Measurements from ENCODE around the gene PHLPP1. TPM values are rescaled to one million over a fixed set of nuclear protein-coding genes. Genes with fewer than 3 reads are reported as not detected.

Gene PHLPP1
- total and polyA plus RNA-seq, 9 donors = 6.3 to 11.3 (median 9.8) TPM

GRCh38 chr18:62755946-62756345 lies 40.6 kb downstream of the PHLPP1 start:
- WGBS (ENCODE audit: insufficient coverage) = 60% methylated on average over 1 of the region's 2 CpGs
- peaks cover 21% of the 10 kb centered on the region for H3K4me1 ChIP-seq (ENCODE audit: control insufficient read depth, insufficient read depth, low read length)
- no peaks in the 10 kb centered on the region for H3K27me3 ChIP-seq (ENCODE audit: control insufficient read depth, insufficient read depth, low read length)
- no peak overlapping the region for H3K27ac ChIP-seq (ENCODE audit: low read length)
- peaks cover 2% of the 10 kb centered on the region for H3K9me3 ChIP-seq (replicated peaks; ENCODE audit: control insufficient read depth, low read depth, low read length)
- H3K4me3 ChIP-seq (ENCODE audit: low read length) = no peak overlapping the region
- H3K36me3 ChIP-seq (ENCODE audit: control insufficient read depth, insufficient read depth, low read length) = no peaks in the 10 kb centered on the region
- no peak for DNase-seq

DNA sequence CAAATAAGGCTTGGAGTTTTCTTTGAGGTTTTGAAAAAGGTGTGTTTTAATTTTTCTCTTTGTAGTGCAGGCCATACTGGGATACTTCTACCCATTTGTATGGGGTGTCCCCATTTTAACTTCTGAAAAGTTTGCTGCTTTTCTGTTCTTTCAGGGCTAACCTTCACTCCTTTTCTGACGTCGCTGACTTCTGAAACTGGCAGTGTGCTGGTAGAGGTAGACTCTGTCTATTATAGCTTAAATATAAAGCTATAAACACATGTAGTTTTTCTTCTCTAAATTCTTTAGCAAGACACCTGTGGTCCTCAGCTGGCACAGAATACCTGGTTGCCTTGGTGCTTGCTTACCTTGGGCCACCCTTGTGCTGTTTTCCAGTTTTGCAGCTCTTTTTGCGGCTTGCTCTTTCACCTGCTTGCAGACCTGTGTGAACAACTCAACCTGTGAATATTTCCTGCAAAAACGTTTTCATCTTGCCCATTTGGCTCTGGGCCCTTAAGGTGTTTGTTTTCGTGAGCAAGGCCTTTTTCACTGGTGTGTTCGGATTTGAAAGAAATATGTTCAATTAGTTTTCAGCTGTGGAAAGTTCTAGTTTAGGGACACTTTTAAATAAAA lies 42.2 kb downstream of the PHLPP1 start:
- H3K4me1 ChIP-seq (ENCODE audit: control insufficient read depth, insufficient read depth, low read length) = peaks cover 17% of the 10 kb centered on the region
- 100% methylated on average over 1 of the region's 6 CpGs for WGBS (ENCODE audit: insufficient coverage)
- no peaks in the 10 kb centered on the region for H3K27me3 ChIP-seq (ENCODE audit: control insufficient read depth, insufficient read depth, low read length)
- no peak overlapping the region for H3K27ac ChIP-seq (ENCODE audit: low read length)
- H3K9me3 ChIP-seq (replicated peaks; ENCODE audit: control insufficient read depth, low read depth, low read length) = peaks cover 2% of the 10 kb centered on the region
- H3K36me3 ChIP-seq (ENCODE audit: control insufficient read depth, insufficient read depth, low read length) = no peaks in the 10 kb centered on the region
- no peak for DNase-seq
- no peak overlapping the region for H3K4me3 ChIP-seq (ENCODE audit: low read length)

- no peaks in the 10 kb centered on the region for H3K36me3 ChIP-seq (ENCODE audit: control insufficient read depth, insufficient read depth, low read length)
- peaks cover 22% of the 10 kb centered on the region for H3K4me1 ChIP-seq (ENCODE audit: control insufficient read depth, insufficient read depth, low read length)
- WGBS (ENCODE audit: insufficient coverage) = no CpG with 5 or more reads among the region's 3 CpGs
- no peak overlapping the region for H3K4me3 ChIP-seq (ENCODE audit: low read length)
- no peaks in the 10 kb centered on the region for H3K27me3 ChIP-seq (ENCODE audit: control insufficient read depth, insufficient read depth, low read length)
- H3K9me3 ChIP-seq (replicated peaks; ENCODE audit: control insufficient read depth, low read depth, low read length) = peaks cover 2% of the 10 kb centered on the region
- H3K27ac ChIP-seq (ENCODE audit: low read length) = no peak overlapping the region
- DNase-seq = no peak
Measured at GRCh38 chr18:62758591-62758990, 43.2 kb downstream of the PHLPP1 start.

GRCh38 chr18:62759704-62760402 lies 44.5 kb downstream of the PHLPP1 start:
- 20% methylated on average over 1 of the region's 5 CpGs for WGBS (ENCODE audit: insufficient coverage)
- no peaks in the 10 kb centered on the region for H3K27me3 ChIP-seq (ENCODE audit: control insufficient read depth, insufficient read depth, low read length)
- peak overlapping the region; percentile 88 for H3K27ac ChIP-seq (ENCODE audit: low read length)
- H3K4me3 ChIP-seq (ENCODE audit: low read length) = peak overlapping the region; percentile 11
- peaks cover 2% of the 10 kb centered on the region for H3K9me3 ChIP-seq (replicated peaks; ENCODE audit: control insufficient read depth, low read depth, low read length)
- DNase-seq = peak; percentile 78
- no peaks in the 10 kb centered on the region for H3K36me3 ChIP-seq (ENCODE audit: control insufficient read depth, insufficient read depth, low read length)
- H3K4me1 ChIP-seq (ENCODE audit: control insufficient read depth, insufficient read depth, low read length) = peaks cover 17% of the 10 kb centered on the region

DNA sequence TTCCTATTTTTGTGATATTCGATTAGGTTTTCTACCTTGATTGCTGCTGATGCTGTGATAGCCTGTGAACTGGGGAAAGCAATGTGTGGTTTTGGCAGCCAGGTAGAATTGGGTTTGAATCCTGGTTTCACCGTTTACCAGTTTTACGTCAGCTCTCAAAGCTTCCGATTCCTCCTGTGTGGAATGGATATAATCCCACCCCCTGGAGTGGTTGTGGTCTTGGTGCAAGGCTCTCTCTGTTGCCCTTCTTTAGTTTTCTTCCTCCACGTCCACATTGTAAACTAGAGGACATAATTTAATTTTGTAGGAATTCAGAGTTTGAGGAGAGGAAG lies 45.0 kb downstream of the PHLPP1 start:
- no peak for DNase-seq
- peaks cover 17% of the 10 kb centered on the region for H3K4me1 ChIP-seq (ENCODE audit: control insufficient read depth, insufficient read depth, low read length)
- H3K27me3 ChIP-seq (ENCODE audit: control insufficient read depth, insufficient read depth, low read length) = no peaks in the 10 kb centered on the region
- peaks cover 1% of the 10 kb centered on the region for H3K9me3 ChIP-seq (replicated peaks; ENCODE audit: control insufficient read depth, low read depth, low read length)
- WGBS (ENCODE audit: insufficient coverage) = 60% methylated on average over 1 of the region's 5 CpGs
- H3K4me3 ChIP-seq (ENCODE audit: low read length) = peak overlapping the region; percentile 11
- H3K27ac ChIP-seq (ENCODE audit: low read length) = peak overlapping the region; percentile 88
- no peaks in the 10 kb centered on the region for H3K36me3 ChIP-seq (ENCODE audit: control insufficient read depth, insufficient read depth, low read length)

GRCh38 chr18:62763101-62763521 lies 47.8 kb downstream of the PHLPP1 start:
- H3K27ac ChIP-seq (ENCODE audit: low read length) = peak overlapping the region; percentile 59
- H3K4me1 ChIP-seq (ENCODE audit: control insufficient read depth, insufficient read depth, low read length) = peaks cover 18% of the 10 kb centered on the region
- H3K4me3 ChIP-seq (ENCODE audit: low read length) = no peak overlapping the region
- no peaks in the 10 kb centered on the region for H3K9me3 ChIP-seq (replicated peaks; ENCODE audit: control insufficient read depth, low read depth, low read length)
- no peaks in the 10 kb centered on the region for H3K27me3 ChIP-seq (ENCODE audit: control insufficient read depth, insufficient read depth, low read length)
- 32% methylated on average over 3 of the region's 7 CpGs for WGBS (ENCODE audit: insufficient coverage)
- no peaks in the 10 kb centered on the region for H3K36me3 ChIP-seq (ENCODE audit: control insufficient read depth, insufficient read depth, low read length)
- peak; percentile 52 for DNase-seq

GRCh38 chr18:62766266-62766665 lies 50.9 kb downstream of the PHLPP1 start:
- no peak overlapping the region for H3K4me3 ChIP-seq (ENCODE audit: low read length)
- H3K27me3 ChIP-seq (ENCODE audit: control insufficient read depth, insufficient read depth, low read length) = no peaks in the 10 kb centered on the region
- WGBS (ENCODE audit: insufficient coverage) = no CpG with 5 or more reads among the region's 4 CpGs
- no peak overlapping the region for H3K27ac ChIP-seq (ENCODE audit: low read length)
- peaks cover 10% of the 10 kb centered on the region for H3K4me1 ChIP-seq (ENCODE audit: control insufficient read depth, insufficient read depth, low read length)
- H3K36me3 ChIP-seq (ENCODE audit: control insufficient read depth, insufficient read depth, low read length) = no peaks in the 10 kb centered on the region
- no peaks in the 10 kb centered on the region for H3K9me3 ChIP-seq (replicated peaks; ENCODE audit: control insufficient read depth, low read depth, low read length)
- no peak for DNase-seq

DNA sequence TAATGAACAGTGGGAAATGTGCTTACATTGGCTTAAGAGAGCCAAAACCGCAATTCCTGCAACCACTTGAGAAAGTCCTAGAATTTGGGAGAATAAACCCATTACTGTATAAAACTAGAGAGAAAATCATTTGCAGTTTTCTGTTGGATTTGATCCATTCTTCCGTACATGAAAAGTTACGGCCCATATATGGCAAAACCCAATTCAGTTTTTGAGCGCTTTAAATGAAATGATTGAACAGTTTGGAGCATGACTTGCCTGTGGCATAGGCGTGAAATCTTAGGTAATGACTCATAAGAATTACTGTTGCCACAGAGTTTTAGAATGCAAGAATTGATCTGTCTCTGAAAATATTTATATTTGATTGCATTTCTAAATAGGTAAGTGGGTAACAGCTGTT lies 52.0 kb downstream of the PHLPP1 start:
- Histone ChIP-seq H3K4me3 (ENCODE audit: low read length) (no peak overlapping the region), H3K4me1 (ENCODE audit: control insufficient read depth, insufficient read depth, low read length) (peaks cover 10% of the 10 kb centered on the region), H3K36me3 (ENCODE audit: control insufficient read depth, insufficient read depth, low read length) (no peaks in the 10 kb centered on the region), H3K9me3 (replicated peaks; ENCODE audit: control insufficient read depth, low read depth, low read length) (no peaks in the 10 kb centered on the region), H3K27ac (ENCODE audit: low read length) (no peak overlapping the region), H3K27me3 (ENCODE audit: control insufficient read depth, insufficient read depth, low read length) (no peaks in the 10 kb centered on the region)
- no peak for DNase-seq
- WGBS (ENCODE audit: insufficient coverage) = no CpG with 5 or more reads among the region's 5 CpGs

DNA sequence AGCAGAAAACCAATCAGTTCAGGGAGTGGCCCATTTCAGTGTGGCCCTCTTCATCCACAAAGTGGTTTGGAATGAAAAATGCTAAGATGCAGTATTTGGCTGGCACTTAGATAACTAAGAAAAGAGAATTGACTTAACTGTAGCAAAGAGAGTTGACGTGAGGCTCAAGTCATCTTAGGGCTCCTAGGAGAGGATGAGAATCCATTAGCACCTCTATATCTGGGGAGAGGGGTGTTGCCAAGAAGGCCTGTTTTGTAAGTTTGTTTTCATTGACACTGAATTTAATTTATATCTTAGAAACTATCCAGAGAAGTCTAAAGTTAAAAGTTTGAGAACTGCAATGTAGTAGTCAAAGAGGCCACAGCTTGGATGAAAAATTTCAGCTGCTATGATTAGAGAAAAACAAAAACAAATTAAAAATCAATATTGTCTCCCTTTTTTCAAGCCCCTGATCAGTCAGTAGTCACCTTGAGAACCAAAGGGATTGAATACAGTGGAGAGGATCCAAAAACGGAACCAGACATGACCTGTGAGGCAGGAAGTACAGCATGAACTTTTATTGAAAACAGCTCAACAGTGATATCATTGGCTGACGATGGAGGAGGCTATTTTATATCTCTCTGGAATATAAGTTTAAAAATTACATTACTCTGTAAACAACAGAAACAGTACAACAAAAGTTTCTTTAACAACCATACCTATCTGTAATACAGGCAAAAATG lies 52.7 kb downstream of the PHLPP1 start:
- no peak overlapping the region for H3K27ac ChIP-seq (ENCODE audit: low read length)
- DNase-seq = peak; percentile 43
- peaks cover 9% of the 10 kb centered on the region for H3K4me1 ChIP-seq (ENCODE audit: control insufficient read depth, insufficient read depth, low read length)
- H3K36me3 ChIP-seq (ENCODE audit: control insufficient read depth, insufficient read depth, low read length) = no peaks in the 10 kb centered on the region
- no peaks in the 10 kb centered on the region for H3K27me3 ChIP-seq (ENCODE audit: control insufficient read depth, insufficient read depth, low read length)
- H3K9me3 ChIP-seq (replicated peaks; ENCODE audit: control insufficient read depth, low read depth, low read length) = no peaks in the 10 kb centered on the region
- H3K4me3 ChIP-seq (ENCODE audit: low read length) = no peak overlapping the region
- 0% methylated on average over 1 of the region's 3 CpGs for WGBS (ENCODE audit: insufficient coverage)

GRCh38 chr18:62768558-62768943 lies 53.2 kb downstream of the PHLPP1 start:
- DNase-seq = no peak
- Histone ChIP-seq H3K27ac (ENCODE audit: low read length) (no peak overlapping the region), H3K36me3 (ENCODE audit: control insufficient read depth, insufficient read depth, low read length) (no peaks in the 10 kb centered on the region), H3K4me3 (ENCODE audit: low read length) (no peak overlapping the region), H3K27me3 (ENCODE audit: control insufficient read depth, insufficient read depth, low read length) (no peaks in the 10 kb centered on the region), H3K4me1 (ENCODE audit: control insufficient read depth, insufficient read depth, low read length) (peaks cover 4% of the 10 kb centered on the region), H3K9me3 (replicated peaks; ENCODE audit: control insufficient read depth, low read depth, low read length) (no peaks in the 10 kb centered on the region)
- WGBS (ENCODE audit: insufficient coverage) = no CpG with 5 or more reads among the region's 2 CpGs
